ENCODE data around the gene ATP5ME.

GRCh38 chr4:633406-633805 is 40.7 kb downstream of the ATP5ME start:
- TF ChIP-seq REST (IDR thresholded peaks at IDR 0.05; ENCODE audit: insufficient read depth in 1 of 2, low read depth in 2 of 2, low read length in 2 of 2) (no peak), POLR2AphosphoS5 (IDR thresholded peaks at IDR 0.05; ENCODE audit: low read depth, low read length) (no peak), TAF1 (IDR thresholded peaks at IDR 0.05; ENCODE audit: borderline replicate concordance, insufficient read depth, low read length) (no peak), FOXP2 (optimal IDR thresholded peaks at IDR 0.05; ENCODE audit: borderline replicate concordance, extremely low read depth, extremely low read length, insufficient read depth) (no peak)

Measured in PFSK-1 (cell line).